GM23338 (cell line): Measurements from ENCODE around the gene MRPS12.

Experiments
- CREB1 ChIP-seq: fragments of 250-450 bp; sonication (Bioruptor Pico); IDR thresholded peaks from 2 replicates; pipeline ENCODE4 v1.5.0; 2020; ENCODE audit warnings: low read depth, mild to moderate bottlenecking, moderate library complexity
- CTCF ChIP-seq, 2 experiments: fragments of 200-600 bp in 1 of 2; sonication (generic) in 1 of 2; conservative IDR thresholded peaks; 2 replicates each; pipeline versions ENCODE4 v1.5.1 to v1.6.1; 2016 to 2017; ENCODE audit warnings: antibody characterized with exemption in 2 of 2, low read depth in 2 of 2, mild to moderate bottlenecking in 2 of 2, moderate library complexity in 1 of 2
- ETS1 ChIP-seq: IDR thresholded peaks from 2 replicates; pipeline ENCODE4 v1.6.1; 2016; ENCODE audit warnings: antibody characterized with exemption
- EZH2 ChIP-seq: fragments of 200-600 bp; sonication (generic); IDR thresholded peaks from one replicate; pipeline ENCODE4 v1.8.0; 2017; ENCODE audit warnings: antibody characterized with exemption, mild to moderate bottlenecking, low read depth; ENCODE audit not compliant: unreplicated experiment
- EZH2phosphoT487 ChIP-seq: fragments of 200-600 bp; sonication (generic); IDR thresholded peaks from one replicate; pipeline ENCODE4 v1.8.1; 2018; ENCODE audit warnings: antibody characterized with exemption; ENCODE audit not compliant: unreplicated experiment
- POLR2AphosphoS5 ChIP-seq: IDR thresholded peaks from 2 replicates; pipeline ENCODE4 v1.6.1; 2016; ENCODE audit warnings: antibody characterized with exemption, low read depth
- ZNF331 ChIP-seq: fragments of 250-450 bp; sonication (Bioruptor Pico); IDR thresholded peaks from 2 replicates; pipeline ENCODE4 v1.5.0; 2020; ENCODE audit warnings: low read depth, mild to moderate bottlenecking, moderate library complexity
- TF ChIP-seq, protein P1 (sequence below): IDR thresholded peaks from one replicate; pipeline ENCODE4 v1.6.1; 2018; ENCODE audit warnings: antibody characterized with exemption; ENCODE audit not compliant: unreplicated experiment

DNA sequence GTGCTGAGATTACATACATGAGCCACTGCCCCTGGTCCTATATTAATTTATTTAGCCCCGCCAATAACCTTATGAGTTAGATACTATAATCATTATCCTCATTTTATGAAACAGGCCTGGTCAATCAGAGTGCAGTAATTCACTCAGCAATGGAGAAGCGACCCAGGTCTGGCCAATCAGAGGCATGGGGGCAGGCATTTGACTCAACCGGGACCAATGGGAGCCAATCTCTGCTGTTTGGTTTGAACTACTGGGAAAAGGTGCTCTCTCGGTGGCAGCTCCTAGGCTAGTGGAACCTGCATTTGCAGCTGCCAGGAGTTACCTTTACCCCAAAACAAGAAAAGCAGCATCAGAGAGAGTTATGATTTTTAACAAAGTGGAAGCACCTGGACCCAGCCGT, 37.9 kb upstream of the MRPS12 start:
- no peak for TF ChIP-seq CREB1
- no peak for TF ChIP-seq CTCF (conservative IDR thresholded peaks at IDR 0.05; ENCODE audit: low read depth in 2 of 2)
- TF ChIP-seq EZH2phosphoT487, result no peak
- no peak for TF ChIP-seq EZH2
- TF ChIP-seq ZNF331 (CRISPR knock-in tag), result no peak
- no peak for TF ChIP-seq POLR2AphosphoS5
- TF ChIP-seq, protein P1, sequence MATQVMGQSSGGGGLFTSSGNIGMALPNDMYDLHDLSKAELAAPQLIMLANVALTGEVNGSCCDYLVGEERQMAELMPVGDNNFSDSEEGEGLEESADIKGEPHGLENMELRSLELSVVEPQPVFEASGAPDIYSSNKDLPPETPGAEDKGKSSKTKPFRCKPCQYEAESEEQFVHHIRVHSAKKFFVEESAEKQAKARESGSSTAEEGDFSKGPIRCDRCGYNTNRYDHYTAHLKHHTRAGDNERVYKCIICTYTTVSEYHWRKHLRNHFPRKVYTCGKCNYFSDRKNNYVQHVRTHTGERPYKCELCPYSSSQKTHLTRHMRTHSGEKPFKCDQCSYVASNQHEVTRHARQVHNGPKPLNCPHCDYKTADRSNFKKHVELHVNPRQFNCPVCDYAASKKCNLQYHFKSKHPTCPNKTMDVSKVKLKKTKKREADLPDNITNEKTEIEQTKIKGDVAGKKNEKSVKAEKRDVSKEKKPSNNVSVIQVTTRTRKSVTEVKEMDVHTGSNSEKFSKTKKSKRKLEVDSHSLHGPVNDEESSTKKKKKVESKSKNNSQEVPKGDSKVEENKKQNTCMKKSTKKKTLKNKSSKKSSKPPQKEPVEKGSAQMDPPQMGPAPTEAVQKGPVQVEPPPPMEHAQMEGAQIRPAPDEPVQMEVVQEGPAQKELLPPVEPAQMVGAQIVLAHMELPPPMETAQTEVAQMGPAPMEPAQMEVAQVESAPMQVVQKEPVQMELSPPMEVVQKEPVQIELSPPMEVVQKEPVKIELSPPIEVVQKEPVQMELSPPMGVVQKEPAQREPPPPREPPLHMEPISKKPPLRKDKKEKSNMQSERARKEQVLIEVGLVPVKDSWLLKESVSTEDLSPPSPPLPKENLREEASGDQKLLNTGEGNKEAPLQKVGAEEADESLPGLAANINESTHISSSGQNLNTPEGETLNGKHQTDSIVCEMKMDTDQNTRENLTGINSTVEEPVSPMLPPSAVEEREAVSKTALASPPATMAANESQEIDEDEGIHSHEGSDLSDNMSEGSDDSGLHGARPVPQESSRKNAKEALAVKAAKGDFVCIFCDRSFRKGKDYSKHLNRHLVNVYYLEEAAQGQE, result no peak
- TF ChIP-seq ETS1, result no peak
